ENCODE data around the gene SRGAP2B.
"Not testable (repeated sequence)": the region's sequence is repeated elsewhere in the genome, so short reads cannot be mapped to it uniquely, and the experiment has no call there.

DNA sequence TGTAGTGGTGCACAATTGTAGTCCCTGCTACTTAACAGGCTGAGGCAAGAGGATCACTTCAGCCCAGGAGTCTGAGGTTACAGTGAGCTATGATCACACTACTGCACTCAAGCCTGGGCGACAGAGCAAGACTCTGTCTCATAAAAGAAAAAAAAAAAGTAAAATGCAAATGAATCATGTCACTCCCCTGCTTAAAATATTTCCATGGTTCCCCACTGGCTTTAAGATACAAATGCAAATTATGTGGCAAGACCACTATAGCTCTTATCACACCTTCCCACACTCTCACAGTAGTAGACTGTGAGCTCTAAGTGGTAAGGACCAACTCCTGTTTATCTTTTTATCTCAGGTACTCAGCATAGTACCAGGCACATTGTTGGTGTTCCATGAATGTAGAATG is 53.6 kb downstream of the SRGAP2B start:
- TF ChIP-seq EZH2 (IDR thresholded peaks at IDR 0.05; ENCODE audit: borderline replicate concordance, low read length): not testable (repeated sequence)
- TF ChIP-seq, protein P1, sequence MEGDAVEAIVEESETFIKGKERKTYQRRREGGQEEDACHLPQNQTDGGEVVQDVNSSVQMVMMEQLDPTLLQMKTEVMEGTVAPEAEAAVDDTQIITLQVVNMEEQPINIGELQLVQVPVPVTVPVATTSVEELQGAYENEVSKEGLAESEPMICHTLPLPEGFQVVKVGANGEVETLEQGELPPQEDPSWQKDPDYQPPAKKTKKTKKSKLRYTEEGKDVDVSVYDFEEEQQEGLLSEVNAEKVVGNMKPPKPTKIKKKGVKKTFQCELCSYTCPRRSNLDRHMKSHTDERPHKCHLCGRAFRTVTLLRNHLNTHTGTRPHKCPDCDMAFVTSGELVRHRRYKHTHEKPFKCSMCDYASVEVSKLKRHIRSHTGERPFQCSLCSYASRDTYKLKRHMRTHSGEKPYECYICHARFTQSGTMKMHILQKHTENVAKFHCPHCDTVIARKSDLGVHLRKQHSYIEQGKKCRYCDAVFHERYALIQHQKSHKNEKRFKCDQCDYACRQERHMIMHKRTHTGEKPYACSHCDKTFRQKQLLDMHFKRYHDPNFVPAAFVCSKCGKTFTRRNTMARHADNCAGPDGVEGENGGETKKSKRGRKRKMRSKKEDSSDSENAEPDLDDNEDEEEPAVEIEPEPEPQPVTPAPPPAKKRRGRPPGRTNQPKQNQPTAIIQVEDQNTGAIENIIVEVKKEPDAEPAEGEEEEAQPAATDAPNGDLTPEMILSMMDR (IDR thresholded peaks at IDR 0.05; ENCODE audit: low read length): not testable (repeated sequence)

Data from OCI-LY1 (cell line).